GM21526 (cell line): Measurements from ENCODE around the gene AURKAIP1.

Source experiments
- ATAC-seq: cut with Tn5 transposase; IDR thresholded peaks from one replicate; pipeline ENCODE4 v1.9.1; 2021; ENCODE audit warnings: moderate library complexity; ENCODE audit not compliant: unreplicated experiment, low FRiP score

The AURKAIP1 gene

GRCh38 chr1:1349256-1350012 is 25.6 kb downstream of the AURKAIP1 start, which contains the start of gene DVL1:
Gene DVL1, minus strand, starts transcription at chr1:1349418. Its CDS starts 353 bp downstream, at chr1:1349065.
- peak; percentile 37 for ATAC-seq

GRCh38 chr1:1348420-1349255 is 26.4 kb downstream of the AURKAIP1 start:
- ATAC-seq = peak; percentile 23

DNA sequence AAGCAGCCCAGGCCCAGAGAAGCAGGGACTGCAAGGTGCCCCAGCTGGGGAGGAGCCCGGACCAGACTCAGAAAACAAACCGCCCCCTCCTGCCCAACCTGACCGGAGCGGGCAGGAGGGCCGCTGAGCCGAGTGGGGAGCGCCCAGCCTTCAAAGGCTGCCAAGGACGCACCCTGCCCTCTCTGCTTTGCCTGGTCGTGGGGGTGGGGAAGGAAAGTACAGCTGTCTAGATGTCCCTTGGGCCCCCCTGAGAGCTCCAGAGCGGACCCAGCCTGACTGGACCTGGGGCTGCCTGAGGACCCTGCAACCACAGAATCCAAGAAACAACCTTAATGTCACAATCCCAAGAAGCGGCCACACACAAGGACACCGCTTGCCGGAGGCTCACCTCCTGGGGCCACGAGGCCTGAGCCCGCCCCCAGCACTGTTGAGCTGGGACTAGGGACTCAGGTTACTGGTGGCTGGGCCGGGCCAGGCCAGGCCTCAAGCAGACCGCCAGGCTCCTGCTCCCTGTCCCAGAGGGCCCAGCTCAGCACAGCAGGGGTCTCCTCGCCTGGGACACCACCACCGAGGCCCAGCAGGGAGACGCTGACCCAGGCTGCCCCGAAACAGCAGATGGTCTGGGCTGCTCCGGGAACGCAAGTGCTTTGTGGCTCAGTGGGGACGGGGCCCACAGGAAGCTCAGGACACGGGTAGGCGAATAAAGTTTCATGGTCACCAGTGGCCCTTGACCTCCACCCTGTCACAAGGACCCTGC is 27.2 kb downstream of the AURKAIP1 start:
- ATAC-seq = no peak

DNA sequence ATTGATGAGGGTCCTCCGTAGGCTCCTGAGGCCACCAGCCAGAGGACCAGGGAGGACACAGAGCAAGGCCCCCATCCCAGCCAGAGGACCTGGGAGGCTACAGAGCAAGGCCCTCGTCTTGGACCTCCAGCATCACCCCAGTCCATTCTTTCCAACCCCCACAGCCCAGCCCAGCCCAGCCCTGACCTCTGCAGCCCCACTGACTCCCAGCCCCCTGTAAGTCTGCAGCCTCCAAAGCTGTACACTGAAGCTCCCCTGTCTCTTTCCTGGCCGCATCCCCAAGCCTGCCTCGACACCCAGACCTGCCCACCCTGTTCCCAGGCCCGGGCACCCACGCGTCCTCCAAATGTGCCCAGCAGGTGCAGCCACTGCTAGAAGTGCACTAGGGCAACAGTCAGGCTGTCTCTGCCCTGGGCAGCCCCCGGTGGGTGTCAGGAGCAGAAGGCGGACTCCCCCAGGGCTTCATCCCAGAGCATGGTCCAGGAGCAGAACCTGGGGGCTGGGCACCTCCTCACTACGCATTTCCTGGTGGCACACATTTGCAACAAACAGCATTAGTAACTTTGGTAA is 27.9 kb downstream of the AURKAIP1 start:
- no peak for ATAC-seq

- ATAC-seq = no peak
Measured at GRCh38 chr1:1346501-1346890, 28.5 kb downstream of the AURKAIP1 start.

DNA sequence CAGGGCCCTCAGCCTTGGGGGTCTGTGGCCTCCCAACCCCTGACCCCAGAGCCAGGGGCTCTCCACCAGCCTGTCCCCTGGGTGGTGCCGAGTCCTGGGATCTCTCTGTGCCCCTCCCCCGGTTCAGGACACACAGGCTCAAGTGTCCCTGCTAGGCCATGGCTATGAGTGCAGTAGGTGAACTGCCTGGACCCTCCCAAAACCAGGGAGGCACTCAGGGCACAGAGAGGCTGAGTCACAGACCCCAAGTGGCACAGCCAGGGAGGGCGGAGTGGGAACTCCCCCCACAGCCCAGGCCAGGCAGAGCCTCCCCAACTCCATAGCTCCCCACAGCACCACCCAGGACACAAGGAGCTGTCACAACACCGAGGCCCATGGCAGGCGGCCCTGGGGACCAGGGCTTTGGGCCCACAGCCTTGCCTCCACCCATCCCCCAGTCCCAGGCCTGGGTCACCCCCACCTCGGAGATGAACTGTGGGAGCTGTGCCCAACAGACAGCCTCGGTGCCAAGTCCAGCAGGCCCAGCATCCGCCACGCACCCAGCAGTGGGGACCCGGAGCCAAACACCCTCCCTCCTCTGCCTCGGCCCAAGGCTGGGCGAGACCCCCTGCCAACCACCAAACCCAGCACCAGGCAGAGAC is 29.0 kb downstream of the AURKAIP1 start:
- ATAC-seq = no peak

DNA sequence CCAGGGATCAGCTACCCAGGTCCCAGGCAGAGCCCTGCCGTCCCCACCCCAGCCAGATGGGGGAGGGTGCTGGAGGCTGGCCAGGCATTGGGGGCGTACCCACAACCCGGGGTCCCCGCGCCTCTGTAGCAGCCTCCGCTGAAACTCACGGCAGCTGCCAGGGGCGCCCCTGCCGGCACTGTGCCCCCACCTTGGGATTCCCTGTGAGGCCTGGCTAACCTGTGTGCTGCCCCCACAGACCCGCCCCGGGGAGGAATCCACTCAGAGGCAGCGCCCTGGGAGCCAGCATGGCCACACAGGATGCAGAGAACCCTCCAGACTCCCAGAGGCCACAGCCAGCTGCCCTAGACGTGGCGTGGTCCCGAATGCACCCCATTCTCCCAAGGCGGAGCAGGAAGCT is 29.6 kb downstream of the AURKAIP1 start:
- ATAC-seq = no peak

GRCh38 chr1:1344655-1345361 is 30.2 kb downstream of the AURKAIP1 start:
- ATAC-seq = no peak

GRCh38 chr1:1343811-1344421 is 31.1 kb downstream of the AURKAIP1 start:
- no peak for ATAC-seq

DNA sequence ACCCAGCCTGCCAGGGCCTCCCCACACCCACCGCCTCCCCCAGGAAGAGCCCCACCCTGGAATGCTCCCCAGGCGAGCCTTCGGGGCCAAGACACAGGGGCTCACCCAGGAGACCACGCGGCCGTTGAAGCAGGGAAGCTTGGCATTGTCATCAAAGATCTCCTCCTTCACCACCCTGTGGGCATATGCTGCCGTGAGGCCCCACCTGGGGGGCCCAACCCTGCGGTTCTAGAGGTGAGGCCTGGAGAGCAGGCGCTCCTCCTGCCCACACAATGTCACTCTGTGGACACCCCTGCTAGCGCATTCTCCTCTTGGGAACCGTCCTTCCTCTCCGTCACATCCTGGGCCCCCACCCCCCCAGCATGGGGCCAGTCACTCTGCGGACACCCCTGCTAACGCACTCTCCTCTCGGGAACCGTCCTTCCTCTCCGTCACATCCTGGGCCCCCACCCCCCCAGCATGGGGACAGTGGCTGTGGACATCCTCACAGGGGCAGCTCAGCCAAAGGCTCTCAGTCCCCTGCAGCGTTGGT is 32.4 kb downstream of the AURKAIP1 start:
- ATAC-seq = no peak

GRCh38 chr1:1342061-1342562 is 32.9 kb downstream of the AURKAIP1 start:
- ATAC-seq = no peak

- ATAC-seq = no peak
Measured at GRCh38 chr1:1341549-1342021, 33.4 kb downstream of the AURKAIP1 start.

GRCh38 chr1:1340791-1341548 is 34.0 kb downstream of the AURKAIP1 start:
- no peak for ATAC-seq

- ATAC-seq = no peak
Measured at GRCh38 chr1:1340185-1340584, 34.8 kb downstream of the AURKAIP1 start.

DNA sequence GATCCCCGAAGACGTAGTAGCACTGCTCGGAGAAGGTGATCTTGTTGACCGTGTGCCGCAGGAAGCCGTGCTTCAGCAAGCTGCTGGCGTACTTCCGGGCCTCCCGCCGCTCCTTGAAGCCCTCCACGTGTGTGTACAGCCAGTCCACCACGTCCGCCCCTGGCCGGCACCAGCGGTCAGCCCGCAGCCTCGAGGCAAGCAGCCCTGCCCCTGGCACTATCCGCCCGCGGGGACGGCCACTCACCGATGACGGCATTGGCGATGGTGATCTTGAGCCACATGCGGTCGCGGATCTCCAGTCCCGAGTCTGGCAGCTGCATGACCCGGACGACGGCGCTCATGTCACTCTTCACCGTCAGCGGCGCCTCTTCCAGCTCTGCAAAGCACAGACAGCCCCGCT is 36.7 kb downstream of the AURKAIP1 start:
- ATAC-seq = no peak

GRCh38 chr1:1337793-1338147 is 37.2 kb downstream of the AURKAIP1 start:
- no peak for ATAC-seq

DNA sequence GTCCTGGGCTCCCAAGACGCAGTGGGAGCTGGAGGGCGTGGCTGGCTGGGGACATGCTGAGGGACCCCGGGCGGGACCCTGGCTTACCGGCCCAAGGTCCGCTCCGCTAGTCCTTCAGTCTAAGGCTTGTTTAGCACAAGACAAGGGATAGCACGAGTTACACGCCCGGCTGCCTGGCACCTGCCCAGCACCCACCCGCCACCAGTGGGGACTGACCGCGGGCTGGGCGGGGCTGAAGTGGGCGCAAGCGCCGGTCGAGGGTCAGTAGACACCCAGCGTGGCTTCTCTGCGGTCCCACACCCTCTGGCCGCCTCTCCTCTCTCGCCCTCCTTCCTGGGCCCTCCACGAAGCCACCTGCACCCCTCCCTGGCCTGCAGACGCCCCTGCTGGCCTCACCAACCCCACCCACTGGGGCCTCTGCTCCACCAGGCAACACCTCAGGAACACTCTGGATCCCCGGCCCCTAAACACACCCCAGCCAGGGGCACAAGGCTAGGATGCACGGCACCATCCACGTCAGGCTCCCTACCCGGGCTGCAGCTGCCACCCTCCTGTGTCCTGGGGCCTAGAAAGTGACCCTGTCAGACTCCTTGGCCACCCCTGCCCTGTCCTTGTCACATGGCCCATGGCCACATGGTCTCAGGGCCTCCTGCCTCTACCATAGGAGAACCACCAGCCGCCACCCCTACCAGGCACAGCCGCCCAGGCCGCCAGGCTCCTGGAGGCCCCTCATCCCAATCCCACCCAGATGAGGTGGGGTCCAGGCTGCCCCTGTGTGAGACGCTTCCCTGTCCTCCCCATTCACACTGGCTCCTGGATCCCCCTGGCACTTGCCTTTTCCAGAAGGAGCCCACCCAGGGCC is 37.8 kb downstream of the AURKAIP1 start:
- no peak for ATAC-seq
